Measurements from ENCODE around the gene DTHD1. TPM values are rescaled to one million over a fixed set of nuclear protein-coding genes. Genes with fewer than 3 reads are reported as not detected.

DTHD1 gene
- total RNA-seq, 1 experiment from 2014 or later = not detected

DNA sequence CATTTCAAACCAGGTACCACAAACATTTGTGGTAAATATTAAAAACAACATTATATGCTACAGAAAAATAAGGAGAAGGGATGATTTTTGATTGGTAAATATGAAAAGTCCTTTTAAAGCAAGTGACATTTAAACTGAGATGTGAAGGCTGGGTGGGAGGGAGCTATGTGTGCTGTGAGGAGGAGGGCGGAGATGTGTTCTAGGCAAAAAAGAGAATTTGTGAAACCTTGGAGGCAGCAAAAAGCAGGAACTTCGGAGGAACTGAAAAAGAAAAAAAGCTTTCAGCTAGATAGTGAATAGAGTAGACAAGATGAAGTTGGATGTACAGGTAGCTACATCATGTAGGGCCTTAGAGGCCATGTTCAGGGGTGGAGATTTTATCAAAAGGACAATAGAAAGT lies 27.0 kb upstream of the DTHD1 start:
- no peak for DNase-seq
- CTCF ChIA-PET = no interaction called here
- POLR2A ChIA-PET (ENCODE audit: unreplicated experiment) = no interaction called here

DNA sequence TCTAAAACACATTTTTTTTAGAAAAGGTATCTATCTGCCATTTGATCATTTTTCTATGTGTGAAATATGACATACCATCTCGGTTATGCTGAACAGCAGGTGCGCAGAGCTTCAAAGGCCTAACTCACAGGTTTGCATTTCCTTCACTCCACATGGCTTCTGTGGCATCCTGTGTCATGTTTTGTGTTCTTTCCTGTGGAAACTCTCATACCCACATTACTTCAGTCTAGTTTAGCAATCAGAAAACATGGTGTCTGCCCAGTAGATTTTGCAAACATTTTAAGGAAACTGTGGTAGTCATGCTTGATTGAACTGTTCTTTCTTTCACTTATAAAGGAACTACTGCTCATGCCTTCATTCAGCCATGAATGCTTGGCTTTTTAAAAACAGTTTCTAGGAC lies 25.8 kb upstream of the DTHD1 start:
- Histone ChIP-seq H4K20me1 (ENCODE audit: insufficient read depth) (no peaks in the 10 kb centered on the region), H3K4me3 (no peak overlapping the region), H3K27me3 (ENCODE audit: insufficient read depth, low read depth) (no peaks in the 10 kb centered on the region), H3K79me2 (ENCODE audit: low read depth) (no peaks in the 10 kb centered on the region), H3K4me1 (replicated peaks; ENCODE audit: insufficient read depth) (no peaks in the 10 kb centered on the region), H3K36me3 (ENCODE audit: low read depth) (no peaks in the 10 kb centered on the region), H3K27ac (no peak overlapping the region), H3K4me2 (no peak overlapping the region), H3K9me3 (ENCODE audit: insufficient read depth, low read depth) (no peaks in the 10 kb centered on the region), H3F3A (ENCODE audit: insufficient read depth, low read depth) (no peaks in the 10 kb centered on the region), H3K9me2 (ENCODE audit: insufficient read depth) (no peaks in the 10 kb centered on the region), H2AFZ (no peak overlapping the region)
- DNase-seq = no peak
- no TSS peak for BruUV-seq (replicated peaks)
- POLR2A ChIA-PET (ENCODE audit: unreplicated experiment) = no interaction called here
- intact Hi-C loops (cut with micrococcal nuclease; ENCODE audit: unreplicated experiment) = no loop called here
- CTCF ChIA-PET = no interaction called here
- no peak for TF ChIP-seq EZH2 (IDR thresholded peaks at IDR 0.05; ENCODE audit: low read depth)
- no peak for TF ChIP-seq CTCF (conservative IDR thresholded peaks at IDR 0.05)

More for the DNA sequence above, 27.0 kb upstream of the DTHD1 start:
- Histone ChIP-seq H3K27me3 (ENCODE audit: insufficient read depth, low read depth) (no peaks in the 10 kb centered on the region), H3K9me3 (ENCODE audit: insufficient read depth, low read depth) (no peaks in the 10 kb centered on the region), H3K27ac (no peak overlapping the region), H3K4me3 (no peak overlapping the region), H3F3A (ENCODE audit: insufficient read depth, low read depth) (no peaks in the 10 kb centered on the region), H3K4me1 (replicated peaks; ENCODE audit: insufficient read depth) (no peaks in the 10 kb centered on the region), H2AFZ (no peak overlapping the region), H3K36me3 (ENCODE audit: low read depth) (no peaks in the 10 kb centered on the region), H3K9me2 (ENCODE audit: insufficient read depth) (no peaks in the 10 kb centered on the region), H3K4me2 (no peak overlapping the region), H4K20me1 (ENCODE audit: insufficient read depth) (no peaks in the 10 kb centered on the region), H3K79me2 (ENCODE audit: low read depth) (no peaks in the 10 kb centered on the region)
- no TSS peak for BruUV-seq (replicated peaks)
- no peak for TF ChIP-seq CTCF (conservative IDR thresholded peaks at IDR 0.05)
- TF ChIP-seq EZH2 (IDR thresholded peaks at IDR 0.05; ENCODE audit: low read depth) = no peak
- intact Hi-C loops (cut with micrococcal nuclease; ENCODE audit: unreplicated experiment) = no loop called here

- Histone ChIP-seq H3K9me2 (ENCODE audit: insufficient read depth) (no peaks in the 10 kb centered on the region), H3F3A (ENCODE audit: insufficient read depth, low read depth) (no peaks in the 10 kb centered on the region), H3K4me2 (no peak overlapping the region), H3K36me3 (ENCODE audit: low read depth) (no peaks in the 10 kb centered on the region), H2AFZ (no peak overlapping the region; the same call in 1 of the 2 replicates), H3K79me2 (ENCODE audit: low read depth) (no peaks in the 10 kb centered on the region), H3K9me3 (ENCODE audit: insufficient read depth, low read depth) (no peaks in the 10 kb centered on the region), H3K4me3 (no peak overlapping the region), H3K4me1 (replicated peaks; ENCODE audit: insufficient read depth) (no peaks in the 10 kb centered on the region), H4K20me1 (ENCODE audit: insufficient read depth) (no peaks in the 10 kb centered on the region), H3K27me3 (ENCODE audit: insufficient read depth, low read depth) (no peaks in the 10 kb centered on the region), H3K27ac (no peak overlapping the region)
- no peak for TF ChIP-seq CTCF (conservative IDR thresholded peaks at IDR 0.05)
- no peak for TF ChIP-seq EZH2 (IDR thresholded peaks at IDR 0.05; ENCODE audit: low read depth)
- no TSS peak for BruUV-seq (replicated peaks)
- DNase-seq = no peak
- ChIA-PET CTCF (no interaction called here), POLR2A (ENCODE audit: unreplicated experiment) (no interaction called here)
- intact Hi-C loops (cut with micrococcal nuclease; ENCODE audit: unreplicated experiment) = no loop called here
Measured at GRCh38 chr4:36256398-36256891, 25.0 kb upstream of the DTHD1 start.

All from PC-9 (cell line).